Pancreas (tissue), 10 donors: ENCODE results near the gene KAT6B. TPM values are rescaled to one million over a fixed set of nuclear protein-coding genes. Genes with fewer than 3 reads are reported as not detected.

Experiments
- ATAC-seq, 4 donors: fragments of 200-7000 bp; cut with Tn5 transposase; one replicate each; pipeline versions ENCODE4 v1.8.0 to v1.9.1; 2020; ENCODE audit warnings: mild to moderate bottlenecking in 4 of 4, moderate library complexity in 4 of 4
- DNase-seq, 6 donors: peaks; one replicate each; pipeline ENCODE4 v3.0.0-alpha.2; 2020
- FAIRE-seq: peaks from 2 replicates; lab custom pipeline; 2012; peaks lifted over from hg19 to GRCh38; lab: Jason Lieb, UNC
- H3K27ac ChIP-seq, 4 donors: fragments of 200-600 bp; sonication (generic); 1 replicate in 3 of 4; 2 replicates in 1 of 4; pipeline versions ENCODE4 v1.5.0 to v1.8.0; 2020
- H3K27me3 ChIP-seq, 4 donors: fragments of 200-600 bp; one replicate each; pipeline ENCODE4 v1.8.0; 2021
- H3K36me3 ChIP-seq, 3 donors: fragments of 200-600 bp; sonication (generic) in 1 of 3; one replicate each; pipeline versions ENCODE4 v1.5.0 to v1.8.0; 2020 to 2021
- H3K4me1 ChIP-seq, 3 donors: fragments of 200-600 bp; one replicate each; pipeline ENCODE4 v1.8.0; 2021
- H3K4me3 ChIP-seq, 4 donors: fragments of 200-600 bp; sonication (generic) in 2 of 4; one replicate each; pipeline versions ENCODE4 v1.5.0 to v1.8.0; 2020 to 2021
- H3K9me3 ChIP-seq, 4 donors: fragments of 200-600 bp; one replicate each; pipeline ENCODE4 v1.8.0; 2021
- WGBS, 2 donors: extraction: QIAGEN DNeasy Blood & Tissue Kit; methylation state at CpG; one replicate each; pipeline ENCODE4 v1.1.7; 2013; 5-methylcytosine and 5-hydroxymethylcytosine counted together
- intact Hi-C, 3 donors: fragments of 100-400 bp; cut with DNase I; formaldehyde crosslinking; loops; one replicate each; pipeline versions ENCODE4 v1.11.1 to v1.14.2; 2022
- polyA plus RNA-seq, 2 donors: library from polyadenylated mRNA; stranded (reverse); fragments of 200-250 nt; gene quantifications; one replicate each; pipeline ENCODE4 v1.2.3, GENCODE V29; 2013
- total RNA-seq, 6 donors: library from RNA; stranded (reverse); fragmentation: NEBNext Ultra II Directional in 4 of 6; extraction: Animal tissue kit (Norgen Biotek cat#: 25700) in 4 of 6; gene quantifications; one replicate each; pipeline versions ENCODE4 v1.2.1 to v1.2.4, GENCODE V29; 2021 to 2023
- TF ChIP-seq, protein P1 (sequence below), 4 donors: fragments of 200-600 bp; sonication (generic) in 3 of 4; IDR thresholded peaks; one replicate each; pipeline versions ENCODE4 v1.5.0 to v1.8.0; 2021; ENCODE audit warnings: antibody characterized with exemption in 4 of 4
- donor health status: healthy with polysubstance abuse.
- donor health status: DM: no; HTN: no; CAD: no; lungs with moderate emphysema.
- donor health status: DM: no; HTN: no; CAD: no.
- donor health status: control.
- donor health status: control.
- donor health status: Bipolar disorder and iron deficiency.
- donor health status: DM: yes; HTN: yes; CAD: no.
- donor health status: DM: no; HTN: no; CAD: no.
- donor health status: DM: no; HTN: no; CAD: no.
- donor health status: DM: yes; HTN: yes; CAD: no.

Gene KAT6B
- total and polyA plus RNA-seq, 8 donors = 7.6 to 28.6 (median 18.1) TPM

DNA sequence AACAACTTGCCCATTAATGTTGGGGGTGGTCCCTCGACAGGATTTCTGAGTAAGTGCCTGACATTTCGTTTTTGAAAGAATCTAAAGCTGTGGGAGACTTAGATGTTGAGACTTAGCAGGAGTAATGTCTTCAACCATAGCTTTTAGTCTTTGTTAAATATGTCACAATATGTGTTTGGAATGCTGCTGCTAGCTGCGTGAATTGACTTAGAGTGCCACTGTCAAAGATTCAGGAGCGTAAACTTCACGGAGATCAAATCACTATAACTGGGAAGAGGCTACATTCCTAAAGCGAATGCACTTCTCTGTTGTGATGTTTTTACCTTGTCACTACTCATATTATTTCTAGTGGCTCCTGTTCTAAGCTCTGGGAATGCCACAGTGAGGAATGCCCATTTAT is 193.8 kb downstream of the KAT6B start:
- Histone ChIP-seq H3K4me1 (peaks cover 6 to 37% (median 16%) of the 10 kb centered on the region in 3 donors), H3K27me3 (no peaks in the 10 kb centered on the region), H3K36me3 (peaks cover 0 to under 1% (median 0%) of the 10 kb centered on the region in 3 donors), H3K4me3 (no peak overlapping the region), H3K27ac (peak overlapping the region in 1 of 4 donors; percentile 61), H3K9me3 (no peaks in the 10 kb centered on the region)
- ATAC-seq = no peak
- intact Hi-C loops = no loop called here
- TF ChIP-seq, protein P1, sequence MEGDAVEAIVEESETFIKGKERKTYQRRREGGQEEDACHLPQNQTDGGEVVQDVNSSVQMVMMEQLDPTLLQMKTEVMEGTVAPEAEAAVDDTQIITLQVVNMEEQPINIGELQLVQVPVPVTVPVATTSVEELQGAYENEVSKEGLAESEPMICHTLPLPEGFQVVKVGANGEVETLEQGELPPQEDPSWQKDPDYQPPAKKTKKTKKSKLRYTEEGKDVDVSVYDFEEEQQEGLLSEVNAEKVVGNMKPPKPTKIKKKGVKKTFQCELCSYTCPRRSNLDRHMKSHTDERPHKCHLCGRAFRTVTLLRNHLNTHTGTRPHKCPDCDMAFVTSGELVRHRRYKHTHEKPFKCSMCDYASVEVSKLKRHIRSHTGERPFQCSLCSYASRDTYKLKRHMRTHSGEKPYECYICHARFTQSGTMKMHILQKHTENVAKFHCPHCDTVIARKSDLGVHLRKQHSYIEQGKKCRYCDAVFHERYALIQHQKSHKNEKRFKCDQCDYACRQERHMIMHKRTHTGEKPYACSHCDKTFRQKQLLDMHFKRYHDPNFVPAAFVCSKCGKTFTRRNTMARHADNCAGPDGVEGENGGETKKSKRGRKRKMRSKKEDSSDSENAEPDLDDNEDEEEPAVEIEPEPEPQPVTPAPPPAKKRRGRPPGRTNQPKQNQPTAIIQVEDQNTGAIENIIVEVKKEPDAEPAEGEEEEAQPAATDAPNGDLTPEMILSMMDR (IDR thresholded peaks at IDR 0.05) = no peak
- 72 to 75% methylated on average over 6 of the region's 6 CpGs for WGBS, 2 donors
- DNase-seq = no peak
- FAIRE-seq = no peak

DNA sequence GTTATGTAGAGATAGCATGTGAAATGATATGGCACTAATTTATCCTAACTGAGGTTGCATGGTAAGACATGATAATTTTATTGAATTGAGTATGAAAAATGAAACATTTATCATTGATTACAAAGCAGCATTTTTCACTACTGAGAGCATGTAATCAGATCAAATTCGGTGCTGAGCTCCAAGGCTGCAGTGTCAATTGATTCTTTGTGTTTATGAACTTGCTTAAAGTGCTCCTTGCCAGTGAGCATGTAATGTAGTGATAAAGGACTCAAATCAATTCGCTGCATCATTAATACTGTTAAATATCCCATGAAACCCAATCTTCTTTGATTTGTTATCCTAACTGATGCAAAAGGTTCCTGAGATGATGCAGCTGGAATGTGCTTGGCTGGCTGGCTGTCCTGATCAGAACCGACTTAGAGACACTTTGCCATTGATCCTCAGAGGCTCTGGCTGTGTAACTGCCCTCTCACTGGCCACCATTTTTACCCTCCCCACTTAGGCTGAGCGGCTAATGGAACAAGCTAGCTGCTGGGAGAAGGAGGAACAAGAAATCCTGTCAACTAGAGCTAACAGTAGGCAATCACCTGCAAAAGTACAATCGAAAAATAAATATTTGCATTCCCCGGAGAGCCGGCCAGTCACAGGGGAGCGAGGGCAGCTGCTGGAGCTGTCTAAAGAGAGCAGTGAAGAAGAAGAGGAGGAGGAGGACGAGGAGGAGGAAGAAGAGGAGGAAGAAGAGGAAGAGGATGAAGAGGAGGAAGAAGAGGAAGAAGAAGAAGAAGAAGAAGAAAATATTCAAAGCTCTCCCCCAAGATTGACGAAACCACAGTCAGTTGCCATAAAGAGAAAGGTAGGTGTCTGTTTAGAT is 195.2 kb downstream of the KAT6B start:
- Histone ChIP-seq H3K4me3 (peak overlapping the region in 2 of 4 donors; percentile 17 to 24), H3K9me3 (no peaks in the 10 kb centered on the region), H3K36me3 (peaks cover 0 to 14% (median 0%) of the 10 kb centered on the region in 3 donors), H3K4me1 (peaks cover 6 to 40% (median 16%) of the 10 kb centered on the region in 3 donors), H3K27ac (peak overlapping the region in 3 of 4 donors; percentile 12 to 76 (median 61)), H3K27me3 (no peaks in the 10 kb centered on the region)
- TF ChIP-seq, protein P1 (IDR thresholded peaks at IDR 0.05) = no peak
- peak in 4 of 6 donors; percentile 51 to 76 (median 64) for DNase-seq
- no peak for FAIRE-seq
- WGBS, 2 donors = 13 to 14% methylated on average over 10 of the region's 10 CpGs
- intact Hi-C loops = no loop called here
- peak; percentile 89 to 92 (median 90) for ATAC-seq

DNA sequence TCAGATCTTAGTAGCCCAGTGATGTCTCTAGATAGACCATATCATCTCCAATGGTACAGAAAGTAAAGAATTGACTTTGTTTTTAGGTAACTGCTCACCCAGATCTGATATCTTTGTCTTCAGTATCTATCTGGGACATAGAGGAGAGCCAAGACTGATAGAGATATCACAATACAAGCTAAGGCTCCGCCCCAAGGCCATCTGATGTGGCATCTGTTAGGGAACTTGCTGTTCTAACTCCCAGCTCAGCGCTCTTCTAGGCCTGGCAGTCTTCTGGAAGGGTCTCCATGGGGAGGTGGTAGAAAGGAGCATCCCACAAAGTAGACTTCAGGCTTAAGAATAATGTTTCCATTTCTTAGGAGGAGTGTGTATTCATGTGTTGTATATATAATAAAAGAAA is 196.7 kb downstream of the KAT6B start:
- Histone ChIP-seq H3K9me3 (no peaks in the 10 kb centered on the region), H3K27me3 (no peaks in the 10 kb centered on the region), H3K36me3 (peaks cover 0 to 14% (median 0%) of the 10 kb centered on the region in 3 donors), H3K27ac (peak overlapping the region in 2 of 4 donors; percentile 61 to 76), H3K4me1 (peaks cover 6 to 40% (median 16%) of the 10 kb centered on the region in 3 donors), H3K4me3 (no peak overlapping the region)
- DNase-seq (no peak), FAIRE-seq (no peak), ATAC-seq (no peak)
- WGBS, 2 donors = 50 to 52% methylated on average over 2 of the region's 2 CpGs
- intact Hi-C loops = no loop called here
- TF ChIP-seq, protein P1 (IDR thresholded peaks at IDR 0.05) = no peak

DNA sequence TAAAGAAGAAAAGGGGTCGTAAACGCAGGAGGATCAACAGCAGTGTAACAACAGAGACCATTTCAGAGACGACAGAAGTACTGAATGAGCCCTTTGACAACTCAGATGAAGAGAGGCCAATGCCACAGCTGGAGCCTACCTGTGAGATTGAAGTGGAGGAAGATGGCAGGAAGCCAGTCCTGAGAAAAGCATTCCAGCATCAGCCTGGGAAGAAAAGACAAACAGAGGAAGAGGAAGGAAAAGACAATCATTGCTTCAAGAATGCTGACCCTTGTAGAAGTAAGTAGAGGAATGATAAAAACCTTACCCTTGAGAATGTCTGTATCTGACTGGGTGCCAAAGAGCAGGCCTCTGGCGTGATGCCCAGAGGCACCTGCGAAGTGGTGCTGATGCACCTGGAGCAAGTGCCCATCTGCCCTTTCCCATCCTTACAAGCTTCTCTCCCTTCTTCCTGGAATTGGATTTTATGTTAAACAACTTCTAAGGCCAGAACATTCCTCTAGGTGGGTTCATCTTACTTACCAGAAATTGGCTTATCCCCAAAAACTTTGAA is 198.6 kb downstream of the KAT6B start:
- TF ChIP-seq, protein P1 (IDR thresholded peaks at IDR 0.05) = no peak
- Histone ChIP-seq H3K4me3 (no peak overlapping the region), H3K27ac (no peak overlapping the region), H3K4me1 (peaks cover 6 to 30% (median 16%) of the 10 kb centered on the region in 3 donors), H3K9me3 (no peaks in the 10 kb centered on the region), H3K27me3 (no peaks in the 10 kb centered on the region), H3K36me3 (peaks cover 0 to 24% (median 6%) of the 10 kb centered on the region in 3 donors)
- ATAC-seq (no peak), DNase-seq (peak in 4 of 6 donors; percentile 25 to 71 (median 50)), FAIRE-seq (no peak)
- WGBS, 2 donors = 35 to 40% methylated on average over 5 of the region's 5 CpGs
- intact Hi-C loops = no loop called here
